GM20431 (cell line): Measurements from ENCODE around the gene LGR6.

Experiments used
- in situ Hi-C: fragments of 300-500 bp; cut with MseI, MboI; formaldehyde crosslinking; loops from one replicate; pipeline ENCODE4 v1.15.0; 2020; ENCODE audit warnings: low sequenced_read_pairs; ENCODE audit not compliant: unreplicated experiment

Gene LGR6

DNA sequence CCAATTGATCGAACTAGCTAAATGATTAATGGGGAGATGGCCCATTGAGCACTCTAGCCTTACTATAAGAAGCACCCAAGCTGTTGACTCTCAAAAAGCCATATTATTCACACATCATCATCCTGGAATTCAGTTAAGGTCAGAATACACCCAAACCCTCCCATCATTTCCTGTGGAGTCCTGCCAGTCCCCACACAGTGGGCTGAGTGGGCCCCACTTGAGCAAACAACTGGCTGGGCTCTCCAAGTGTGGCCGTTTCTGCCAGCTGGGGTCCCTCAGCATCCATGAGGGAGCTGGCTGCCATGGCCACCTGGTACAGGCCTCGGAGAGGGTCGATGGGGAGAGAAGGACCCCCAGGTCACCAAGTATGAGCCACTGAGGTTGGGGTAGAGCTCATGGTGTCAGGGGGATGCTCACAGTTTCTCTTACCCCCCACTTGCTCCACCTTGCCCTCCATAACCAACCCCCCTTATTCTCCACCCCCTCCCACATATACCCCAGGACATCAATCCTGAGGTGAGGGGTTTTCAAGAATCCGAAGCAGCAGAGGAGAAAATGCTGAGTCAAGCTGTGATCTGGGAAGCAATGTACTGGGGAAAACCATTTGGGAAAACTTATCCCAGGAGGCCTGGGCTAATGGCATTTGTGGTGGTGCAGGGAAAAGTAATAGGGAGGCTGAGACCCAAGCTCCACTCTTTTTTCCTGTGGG lies 87.9 kb downstream of the LGR6 start:
- in situ Hi-C loops, result no loop called here

DNA sequence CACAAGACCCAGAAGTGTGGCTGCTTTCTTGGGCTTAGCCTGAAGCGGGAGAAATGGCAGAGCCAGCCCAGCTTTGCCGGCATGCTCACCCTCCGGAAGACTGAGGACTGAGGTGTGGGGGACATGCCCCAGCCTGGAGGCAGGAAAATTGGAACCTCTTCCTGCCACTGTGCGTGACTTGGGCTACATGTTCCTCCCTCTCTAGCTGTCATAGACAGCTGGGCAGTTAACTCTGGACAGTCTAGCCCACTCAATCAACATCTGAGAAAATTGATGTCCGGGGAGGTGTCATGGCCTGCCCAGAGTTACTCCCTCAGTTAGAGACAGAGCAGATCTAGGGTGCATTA lies 88.4 kb downstream of the LGR6 start:
- in situ Hi-C loops, result no loop called here

DNA sequence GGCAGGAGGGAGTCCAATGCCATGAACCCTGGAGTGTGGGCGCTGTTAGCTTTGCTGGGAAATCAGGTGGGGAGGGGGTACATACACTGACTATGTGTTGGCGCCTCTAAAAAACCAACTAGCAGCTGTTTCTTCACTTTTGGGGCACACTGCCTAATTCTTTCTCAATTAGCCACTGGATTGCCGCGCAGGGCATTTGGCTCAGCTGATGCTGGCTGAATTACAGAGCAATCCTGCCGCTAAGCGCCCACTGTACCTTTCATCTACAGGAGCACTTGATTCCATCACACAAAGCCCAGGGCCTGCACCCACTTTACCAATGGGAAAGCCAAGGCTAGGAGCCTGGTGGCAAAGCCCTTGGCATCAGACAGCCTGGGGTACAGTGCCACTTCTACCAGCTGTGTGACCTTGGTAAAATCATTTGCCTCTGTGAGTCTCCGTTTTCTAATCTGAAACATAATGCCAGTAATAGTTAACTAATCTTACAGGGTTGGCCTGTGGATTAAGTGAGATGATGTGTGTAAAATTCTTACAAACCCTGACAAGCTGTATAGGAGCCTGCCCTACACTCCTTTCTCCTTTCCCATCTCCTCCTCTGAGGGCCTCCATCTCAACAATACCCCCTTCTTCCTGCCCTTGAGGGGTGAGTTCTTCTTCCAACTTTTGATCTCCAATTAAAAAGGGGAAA lies 89.1 kb downstream of the LGR6 start:
- in situ Hi-C loops, result no loop called here

DNA sequence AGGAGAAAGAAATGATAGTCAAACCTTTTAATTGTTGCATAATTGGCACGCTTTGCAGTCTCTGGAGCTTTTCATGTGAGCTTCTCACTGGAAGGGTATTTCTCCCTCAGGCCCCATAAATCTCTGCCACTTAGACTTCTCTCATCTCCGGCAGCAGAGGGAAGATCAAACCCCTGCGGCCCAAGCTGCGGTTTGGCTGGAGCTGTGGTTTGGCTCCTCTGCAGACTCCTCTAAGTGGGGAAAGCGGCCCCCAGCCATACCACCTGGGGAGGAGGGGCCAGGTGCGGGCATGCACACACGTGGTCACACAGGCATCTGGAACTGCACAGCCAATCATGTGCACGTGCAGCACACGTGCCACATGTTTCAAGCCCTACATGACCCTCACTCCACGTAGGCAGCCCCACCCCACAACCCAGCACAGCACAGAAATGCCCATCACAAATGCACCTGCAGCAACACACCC lies 89.8 kb downstream of the LGR6 start:
- in situ Hi-C loops, result no loop called here

DNA sequence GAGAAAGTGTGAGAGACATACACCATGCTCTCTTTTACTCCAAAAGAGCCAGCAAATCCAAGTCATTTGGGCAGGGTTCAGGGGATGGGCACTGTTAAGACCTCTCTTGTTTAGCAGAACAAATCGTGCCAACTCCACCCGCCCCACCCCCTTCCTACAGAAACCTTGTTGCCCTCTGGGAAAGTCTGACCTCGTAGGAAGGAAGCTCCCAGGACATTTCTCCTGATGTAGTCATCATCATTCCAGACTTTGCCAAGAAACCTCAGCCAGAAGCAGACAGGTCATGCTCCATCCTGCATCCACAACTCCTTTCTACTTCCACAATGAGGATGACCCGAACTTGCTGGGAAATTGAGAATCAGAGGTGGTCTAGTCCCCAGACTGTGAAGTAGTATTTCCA lies 90.4 kb downstream of the LGR6 start:
- in situ Hi-C loops, result no loop called here

DNA sequence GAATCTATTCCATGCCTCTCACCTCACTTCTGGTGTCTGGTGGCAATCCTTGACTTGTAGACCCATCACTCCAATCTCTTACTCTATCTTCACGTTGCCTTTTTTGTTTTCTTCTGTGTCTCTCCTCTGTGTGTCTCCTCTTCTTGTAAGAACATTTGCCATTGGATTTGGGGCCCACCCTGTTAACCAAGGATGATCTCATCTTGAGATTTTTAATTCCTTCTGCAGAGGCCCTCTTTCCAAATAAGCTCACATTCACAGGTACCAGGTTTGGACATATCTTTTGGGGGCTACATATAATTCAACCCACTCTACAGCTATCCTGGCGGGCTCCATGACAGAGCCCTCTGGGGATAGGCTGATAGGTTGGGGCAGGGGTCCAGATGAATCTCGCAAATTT lies 92.3 kb downstream of the LGR6 start:
- in situ Hi-C loops, result no loop called here

DNA sequence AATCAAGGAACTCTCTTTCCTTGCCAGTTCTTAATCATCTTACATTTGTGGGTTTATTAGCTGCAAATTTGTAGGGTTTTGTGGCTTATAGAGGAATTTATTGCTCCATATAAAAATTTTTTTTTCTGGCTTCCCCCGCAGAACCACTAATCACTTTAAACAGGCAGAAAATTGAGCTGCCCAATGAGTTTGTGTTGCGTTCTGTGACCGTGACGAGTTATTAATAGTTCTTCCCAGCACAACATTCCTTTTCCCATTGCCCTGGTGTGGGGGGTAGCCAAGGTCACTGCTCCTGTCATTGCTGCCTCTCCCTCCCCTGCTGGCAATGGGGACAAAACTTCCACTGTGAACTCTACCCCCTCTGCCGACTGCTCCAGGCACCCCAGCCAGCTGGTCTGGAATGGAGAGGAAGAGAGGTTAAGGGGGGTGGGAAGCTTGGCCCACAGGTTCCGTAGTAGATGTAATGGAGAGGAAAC lies 93.1 kb downstream of the LGR6 start:
- in situ Hi-C loops, result no loop called here

DNA sequence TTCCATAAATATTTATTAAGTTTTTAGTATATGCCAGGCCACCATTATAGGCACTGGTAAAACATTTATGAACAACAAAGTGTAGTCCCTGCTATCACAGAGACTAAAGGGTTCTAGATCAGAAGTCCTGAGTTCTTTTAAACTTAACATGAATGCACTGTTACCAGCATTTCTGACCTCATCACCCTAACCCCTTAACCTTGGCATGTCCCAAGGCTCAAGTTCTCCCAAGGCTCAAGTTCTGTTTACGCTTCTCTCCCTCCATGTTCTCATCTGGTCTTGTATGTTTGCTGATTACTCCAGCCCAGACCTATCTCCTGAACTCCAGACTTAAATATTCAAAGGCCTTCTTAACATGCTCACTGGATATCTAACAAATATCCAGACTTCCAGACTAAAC lies 93.6 kb downstream of the LGR6 start:
- in situ Hi-C loops, result no loop called here

DNA sequence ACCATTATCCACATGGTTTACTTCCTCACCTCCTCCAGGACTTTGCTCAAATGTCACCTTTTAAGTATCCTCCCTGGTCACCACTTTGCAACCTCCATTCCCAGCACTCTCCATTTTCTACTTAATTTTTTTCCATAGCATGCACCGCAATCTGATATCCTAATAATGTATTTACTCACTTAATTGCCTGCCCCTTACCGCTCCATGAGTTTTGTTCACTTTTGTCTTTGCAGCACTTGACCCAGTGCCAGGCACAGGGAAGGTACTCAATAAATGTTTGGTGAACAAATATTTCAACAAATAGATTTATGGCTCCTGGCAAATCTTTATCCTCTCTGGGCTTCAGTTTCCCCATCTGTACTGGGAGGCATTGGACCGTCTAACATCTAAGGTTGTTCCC lies 94.6 kb downstream of the LGR6 start:
- in situ Hi-C loops, result no loop called here

DNA sequence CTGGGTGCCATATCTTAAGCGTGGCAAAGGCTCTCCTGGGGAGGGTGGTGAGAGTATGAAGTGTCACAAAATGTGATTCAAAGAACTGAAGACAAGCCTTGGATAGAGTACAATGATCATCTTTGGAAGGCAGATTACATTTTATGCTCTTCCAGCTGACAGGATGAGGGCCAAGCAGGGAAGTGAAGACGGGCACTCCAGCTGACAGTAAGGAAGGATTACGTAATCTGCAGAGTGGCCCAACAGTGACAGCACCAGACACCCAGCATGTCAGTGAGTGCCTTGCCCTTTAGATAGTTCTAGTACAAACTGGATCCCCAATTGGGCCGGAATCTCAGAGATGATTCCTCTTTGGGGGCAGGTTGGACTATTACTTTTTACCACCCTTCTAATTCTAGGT lies 95.4 kb downstream of the LGR6 start:
- in situ Hi-C loops, result no loop called here

DNA sequence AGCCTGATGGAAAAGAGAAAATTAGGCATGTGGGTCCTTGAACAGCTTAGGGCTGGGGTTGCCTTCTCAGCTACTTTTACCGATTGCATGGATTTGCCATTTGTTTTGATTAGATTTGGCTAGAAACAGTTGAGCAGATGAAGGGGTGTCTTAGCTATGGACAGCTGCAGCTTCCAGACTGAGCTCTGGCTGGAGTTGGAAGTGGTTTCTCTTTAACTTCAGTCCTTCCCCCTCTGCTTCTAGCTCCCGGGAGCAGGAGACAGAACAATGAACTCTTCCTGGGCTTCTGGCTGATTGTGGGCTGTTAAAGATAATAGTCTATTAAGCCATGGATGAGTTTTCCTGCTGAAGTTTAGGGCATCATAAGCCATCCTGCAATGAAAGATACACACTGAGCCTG lies 97.4 kb downstream of the LGR6 start:
- in situ Hi-C loops, result no loop called here

DNA sequence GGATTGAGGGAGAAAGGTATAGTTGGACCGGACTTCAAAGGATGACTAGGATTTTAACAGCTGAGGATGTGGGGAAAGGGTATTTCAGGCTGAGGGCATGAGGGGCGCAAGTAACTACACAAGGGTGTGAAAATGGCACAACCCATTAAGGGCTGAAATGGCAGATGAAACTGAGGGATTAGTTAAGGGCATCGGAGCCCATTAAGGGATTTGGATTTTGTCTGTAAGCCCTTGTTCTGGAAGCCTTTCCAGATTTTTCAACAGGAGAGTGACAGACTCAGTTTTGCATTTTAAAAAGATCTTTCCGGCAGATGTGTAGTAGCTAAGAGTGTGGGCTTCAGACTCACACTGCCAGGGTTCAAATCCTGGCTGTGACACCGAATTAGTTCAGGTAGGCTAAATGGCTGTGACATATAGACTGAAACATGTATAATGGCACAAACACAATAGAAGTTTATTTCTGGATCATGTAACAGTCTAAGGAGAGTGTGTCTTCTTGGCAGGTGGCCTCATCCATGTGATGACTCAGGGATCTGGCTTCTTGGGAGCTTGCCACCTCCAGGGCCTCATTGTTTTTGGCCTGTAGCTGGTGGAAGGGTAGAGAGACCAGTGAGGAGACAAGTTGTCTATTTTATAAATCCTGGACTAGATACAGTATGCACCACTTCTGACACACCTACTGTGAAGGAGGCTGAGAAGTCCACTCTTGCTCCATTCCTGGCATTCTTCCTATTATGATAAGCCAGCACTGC lies 98.5 kb downstream of the LGR6 start:
- in situ Hi-C loops, result no loop called here

DNA sequence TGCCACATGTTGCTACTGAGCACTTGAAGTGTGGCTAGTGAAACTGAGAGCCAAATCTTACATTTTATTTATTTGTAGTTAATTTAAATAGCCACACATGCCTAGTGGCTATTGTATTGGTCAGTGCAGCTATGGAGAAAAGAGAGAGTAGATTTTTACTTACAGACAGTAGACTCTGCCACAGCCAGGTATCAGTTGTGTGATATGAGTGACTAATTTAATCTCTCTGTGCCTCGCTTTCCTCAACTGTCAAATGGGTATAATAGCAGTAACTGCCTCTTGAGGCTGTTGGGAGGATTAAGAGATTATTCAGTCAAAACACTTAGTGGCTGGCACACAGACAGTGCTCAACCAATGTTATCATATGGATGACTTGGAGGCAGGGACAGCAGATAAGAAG lies 99.2 kb downstream of the LGR6 start:
- in situ Hi-C loops, result no loop called here

DNA sequence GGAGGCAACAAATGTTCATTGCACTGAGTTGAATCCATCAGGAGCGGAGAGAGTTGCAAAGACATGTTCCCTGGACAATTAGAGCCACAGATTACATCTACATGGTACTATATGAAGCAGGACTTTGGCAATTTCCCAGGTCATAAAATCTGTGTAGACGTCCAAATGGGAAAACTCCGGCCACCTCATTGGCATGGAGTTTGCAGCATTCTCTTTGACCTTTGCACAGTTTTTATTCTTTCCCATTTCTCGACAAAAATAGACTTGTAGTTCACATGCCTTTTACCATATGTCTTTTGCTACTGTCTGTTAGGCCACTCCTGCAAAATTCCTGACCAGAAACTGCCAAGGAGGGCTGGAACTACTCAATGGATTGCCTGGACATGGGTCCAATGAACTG lies 100.0 kb downstream of the LGR6 start:
- in situ Hi-C loops, result no loop called here

DNA sequence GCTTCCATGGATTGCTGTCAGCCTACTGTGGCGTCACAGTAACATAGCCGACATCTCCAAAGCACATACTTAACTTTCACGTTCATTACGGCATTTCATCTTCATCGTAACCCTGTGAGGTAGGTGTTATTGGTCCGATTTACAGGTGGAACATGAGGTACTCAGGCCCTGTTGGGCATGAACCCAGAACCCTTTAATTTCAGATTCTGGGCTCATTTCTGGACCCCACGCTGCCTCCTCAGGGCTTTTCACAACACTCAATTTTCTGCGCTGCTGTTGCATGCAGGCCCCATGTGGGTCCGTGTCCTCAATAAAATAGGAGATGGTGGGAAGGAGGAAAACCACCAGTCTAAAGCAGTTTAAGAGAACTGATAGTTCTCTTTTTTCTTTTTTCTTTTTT lies 108.6 kb downstream of the LGR6 start:
- in situ Hi-C loops, result no loop called here

DNA sequence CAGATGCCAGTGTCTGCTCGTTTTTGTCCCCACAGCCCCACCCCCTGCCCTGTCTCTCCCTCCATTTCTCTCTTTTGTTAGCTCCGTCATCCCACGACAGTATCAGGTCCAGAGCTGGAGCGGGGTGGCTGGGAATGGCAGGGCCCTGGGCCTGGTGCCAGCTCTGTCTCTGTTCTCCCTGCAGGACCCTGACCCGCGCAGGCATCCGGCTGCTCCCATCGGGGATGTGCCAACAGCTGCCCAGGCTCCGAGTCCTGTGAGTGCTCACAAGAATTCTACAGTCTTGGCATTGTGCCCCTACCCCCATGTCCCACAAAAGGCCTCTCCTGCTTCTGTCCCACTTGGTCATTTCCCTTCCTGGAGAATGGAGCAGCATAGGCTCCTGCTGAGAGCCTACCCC lies 110.8 kb downstream of the LGR6 start:
- in situ Hi-C loops, result no loop called here

DNA sequence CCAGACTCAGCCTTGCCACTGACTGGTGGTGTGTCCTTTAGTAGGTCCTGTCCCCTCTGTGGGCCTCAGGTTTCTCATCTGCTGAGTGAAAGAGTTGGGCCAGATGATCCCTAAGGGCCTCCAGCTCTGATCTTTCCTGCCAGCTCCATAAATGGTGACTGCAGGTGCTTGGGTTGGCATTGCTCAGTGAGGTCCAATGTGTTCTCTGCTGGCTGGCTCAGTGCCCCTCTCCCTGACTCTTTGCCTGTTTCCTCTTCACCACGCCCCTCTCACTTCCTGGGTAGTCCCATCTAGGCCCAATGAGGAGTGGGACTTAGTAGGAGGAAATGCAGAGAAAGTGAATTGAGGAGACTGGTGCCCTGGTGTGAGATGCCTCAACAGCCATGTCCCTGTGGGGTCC lies 111.6 kb downstream of the LGR6 start:
- in situ Hi-C loops, result no loop called here

DNA sequence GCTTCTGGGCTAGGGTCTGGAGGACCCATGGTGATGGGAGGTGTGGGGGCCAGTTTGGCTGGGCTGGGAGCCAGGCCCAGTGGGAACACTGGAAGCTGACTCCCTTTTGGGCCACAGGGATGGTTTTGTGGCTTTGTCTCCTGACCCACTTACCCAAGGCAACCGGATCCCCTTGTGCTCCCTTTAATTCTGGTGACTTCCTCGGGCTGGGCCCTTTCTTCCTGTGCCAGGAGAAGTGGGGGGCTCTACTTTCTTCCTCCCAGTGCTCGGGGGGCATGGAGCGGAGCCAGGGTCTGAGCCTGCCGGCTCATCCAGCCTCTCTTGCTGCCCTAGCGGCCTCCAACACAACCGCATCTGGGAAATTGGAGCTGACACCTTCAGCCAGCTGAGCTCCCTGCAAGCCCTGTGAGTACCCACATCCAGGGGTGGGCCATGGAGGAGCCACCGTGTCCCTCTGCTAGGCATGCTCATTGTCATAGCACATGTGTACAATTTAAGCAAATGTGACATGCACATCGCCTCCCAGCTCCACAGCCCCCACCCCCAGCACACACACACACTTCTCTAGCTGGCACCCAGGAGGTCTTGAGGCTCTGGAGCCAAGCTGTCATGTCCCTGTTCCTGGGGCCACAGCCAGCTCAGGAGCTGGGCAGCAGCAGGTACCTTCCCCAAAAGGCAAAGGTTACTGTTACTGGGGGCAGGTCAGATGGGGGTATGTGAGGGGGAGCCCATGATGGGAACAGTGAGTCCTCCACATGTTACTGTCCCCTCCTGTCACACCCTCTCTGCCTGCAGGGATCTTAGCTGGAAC lies 113.1 kb downstream of the LGR6 start:
- in situ Hi-C loops, result no loop called here

DNA sequence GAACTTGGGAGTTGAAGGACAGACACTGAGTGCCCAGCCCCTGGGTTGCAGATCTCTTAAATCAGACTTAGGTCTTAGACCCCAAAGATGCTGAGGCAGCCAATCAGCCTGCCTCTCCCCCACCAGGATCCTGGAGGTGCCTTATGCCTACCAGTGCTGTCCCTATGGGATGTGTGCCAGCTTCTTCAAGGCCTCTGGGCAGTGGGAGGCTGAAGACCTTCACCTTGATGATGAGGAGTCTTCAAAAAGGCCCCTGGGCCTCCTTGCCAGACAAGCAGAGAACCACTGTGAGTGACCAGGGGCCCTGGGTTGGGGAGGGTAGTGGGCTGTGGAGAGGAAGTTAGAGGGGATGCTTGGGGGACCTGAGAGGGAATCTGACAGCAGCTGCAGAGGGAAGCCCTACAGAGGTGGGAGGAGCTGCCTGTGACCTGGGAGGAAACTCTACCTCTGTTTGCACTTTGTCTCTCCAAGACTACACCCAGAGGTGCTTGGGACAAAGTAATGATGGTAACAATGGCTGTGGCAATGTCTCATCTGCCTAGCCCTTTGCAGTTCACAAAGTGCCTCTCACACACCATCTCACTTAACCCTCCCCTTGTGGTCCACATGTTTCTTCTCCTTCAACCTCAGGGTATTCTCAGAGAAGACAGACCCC lies 116.6 kb downstream of the LGR6 start:
- in situ Hi-C loops, result loop anchor here (10.0 kb wide), 1 partner anchor 115 kb away; the partner anchor contains the start of gene LGR6

DNA sequence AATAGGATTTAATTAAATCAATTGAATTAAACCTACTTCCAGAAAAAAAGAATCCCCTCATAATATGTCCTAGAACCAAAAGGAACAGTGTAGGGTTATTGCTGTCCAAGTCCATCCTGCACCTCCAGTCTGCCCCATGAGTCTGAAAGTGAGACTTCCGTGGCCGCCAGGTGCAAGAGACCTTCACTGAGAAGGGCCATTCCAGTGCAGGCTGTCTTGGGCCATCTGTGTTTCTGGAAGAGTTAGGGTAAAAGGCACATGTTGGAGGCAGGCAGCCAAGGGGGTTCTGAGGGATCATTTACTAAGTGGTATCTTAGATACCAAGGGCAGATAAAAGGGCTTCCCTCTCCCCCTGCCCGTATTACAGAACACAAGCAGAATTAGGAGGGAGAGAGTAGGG lies 117.1 kb downstream of the LGR6 start:
- in situ Hi-C loops, result loop anchor here (10.0 kb wide), 1 partner anchor 116 kb away; the partner anchor contains the start of gene LGR6
